OCI-M2 (cell line): ENCODE measurements around the gene GTPBP1.

ENCODE experiments used
- DNase-seq: peaks from one replicate; lab custom pipeline; 2025; ENCODE audit not compliant: unreplicated experiment; lab: John Stamatoyannopoulos, UW

Gene GTPBP1

GRCh38 chr22:38782402-38783094, 76.8 kb downstream of the GTPBP1 start:
- no peak for DNase-seq
